ENCODE results near the gene ZNF618.

DNA sequence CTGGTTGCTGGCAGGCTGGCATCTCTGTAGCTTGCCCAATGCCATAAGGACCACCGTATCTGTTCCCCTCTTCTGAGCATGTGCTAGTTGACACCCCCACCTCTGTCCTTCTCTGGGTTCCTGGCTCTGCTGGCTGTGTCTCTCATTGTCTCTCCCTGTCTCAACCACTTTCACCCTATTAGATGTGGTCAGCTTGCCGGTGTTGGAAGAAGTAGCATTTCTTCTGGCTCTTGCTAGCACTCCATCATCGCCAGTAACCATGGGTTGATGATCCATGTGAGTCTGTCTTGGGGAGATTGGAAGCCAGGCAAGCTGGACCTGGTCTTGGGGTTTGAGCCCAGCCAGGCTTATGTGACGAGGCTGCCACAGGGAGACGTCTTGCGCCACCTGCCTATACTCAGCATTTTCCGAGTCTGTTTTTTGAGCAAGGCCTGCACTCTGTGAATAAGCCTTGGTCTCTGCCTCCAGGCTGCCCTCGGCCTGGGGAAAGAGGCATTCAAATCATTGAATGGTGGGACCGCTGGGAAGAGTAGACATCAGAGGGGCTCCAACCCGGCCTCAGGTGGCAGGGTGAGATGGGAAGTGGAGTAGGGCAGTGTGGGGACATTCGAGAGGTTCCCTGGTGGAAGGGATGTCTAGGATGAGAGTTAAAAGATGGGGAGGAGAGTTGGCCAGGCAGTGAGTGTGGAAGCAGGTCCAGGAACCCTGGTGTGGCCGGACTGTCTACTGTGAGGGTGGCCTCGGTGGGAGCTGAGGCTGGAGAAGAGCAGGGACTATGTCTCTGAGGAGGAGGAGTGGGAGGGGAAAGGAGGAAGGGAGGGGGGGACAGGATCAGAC is 74.3 kb downstream of the ZNF618 start:
- no peak for TF ChIP-seq TAF1 (IDR thresholded peaks at IDR 0.05; ENCODE audit: borderline replicate concordance, low read depth, low read length)
- no peak for TF ChIP-seq EZH2phosphoT487 (IDR thresholded peaks at IDR 0.05; ENCODE audit: borderline replicate concordance, low read depth)
